ENCODE measurements around the gene PLD2. TPM values are rescaled to one million over a fixed set of nuclear protein-coding genes. Genes with fewer than 3 reads are reported as not detected.

PLD2 gene
- 14.2 and 15.8 TPM in 2 replicates for total RNA-seq

GRCh38 chr17:4806777-4807604 is at the start of gene PLD2:
TSS of gene PLD2 (plus strand) at chr17:4807152. CDS start at chr17:4807773, 621 bp downstream.

GRCh38 chr17:4771519-4772234 is 35.3 kb upstream of the PLD2 start, which contains the start of gene TM4SF5:
TSS of gene TM4SF5 (plus strand) at chr17:4771886. CDS start at chr17:4771923, 37 bp downstream.

GRCh38 chr17:4786106-4786511 is 20.8 kb upstream of the PLD2 start, which contains the start of gene VMO1:
TSS of gene VMO1 (minus strand) at chr17:4786364. CDS start at chr17:4786352, 12 bp downstream.

GRCh38 chr17:4788807-4789700 is 17.9 kb upstream of the PLD2 start, which contains the start of gene GLTPD2:
TSS of gene GLTPD2 (plus strand) at chr17:4788964. CDS start at chr17:4789012, 48 bp downstream.

GRCh38 chr17:4802228-4802627 is 4.7 kb upstream of the PLD2 start, which contains the start of gene C17orf114:
TSS of gene C17orf114 (minus strand) at chr17:4802328.

GRCh38 chr17:4833178-4833940 is 26.4 kb downstream of the PLD2 start, which contains the start of gene MINK1:
TSS of gene MINK1 (plus strand) at chr17:4833340. CDS start at chr17:4833584, 244 bp downstream.

Other genes starting within 250 kb of the PLD2 start
- gene GGT6, start 246.6 kb upstream of the PLD2 start, total RNA-seq: not detected in 2 replicates
- 0.28 and 0.37 TPM in 2 replicates for gene SMTNL2, start 222.6 kb upstream of the PLD2 start, total RNA-seq
- not detected in 2 replicates for gene ALOX15, start 165.5 kb upstream of the PLD2 start, total RNA-seq
- 9.0 and 11.9 TPM in 2 replicates for gene PELP1, start 103.0 kb upstream of the PLD2 start, total RNA-seq
- 2.1 and 3.2 TPM in 2 replicates for gene ARRB2, start 96.5 kb upstream of the PLD2 start, total RNA-seq
- 10.4 and 16.5 TPM in 2 replicates for gene MED11, start 75.7 kb upstream of the PLD2 start, total RNA-seq
- 0.09 and 0.14 TPM in 2 replicates for gene ZMYND15, start 67.3 kb upstream of the PLD2 start, total RNA-seq
- 1.8 and 2.1 TPM in 2 replicates for gene CXCL16, start 67.2 kb upstream of the PLD2 start, total RNA-seq
- not detected in 2 replicates for gene TM4SF5, start 35.3 kb upstream of the PLD2 start, total RNA-seq
- 0.74 and 3.3 TPM in 2 replicates for gene VMO1, start 20.8 kb upstream of the PLD2 start, total RNA-seq
- not detected in 2 replicates for gene GLTPD2, start 18.2 kb upstream of the PLD2 start, total RNA-seq
- gene PSMB6, start 11.0 kb upstream of the PLD2 start, total RNA-seq: 164 and 179 TPM in 2 replicates
- gene MINK1, start 26.2 kb downstream of the PLD2 start, total RNA-seq: 17.1 and 21.0 TPM in 2 replicates
- 4.3 and 6.1 TPM in 2 replicates for gene C17orf107, start 92.4 kb downstream of the PLD2 start, total RNA-seq
- gene CHRNE, start 95.9 kb downstream of the PLD2 start, total RNA-seq: 0.14 and 1.4 TPM in 2 replicates
- not detected in 2 replicates for gene GP1BA, start 125.1 kb downstream of the PLD2 start, total RNA-seq
- gene SLC25A11, start 132.9 kb downstream of the PLD2 start, total RNA-seq: 51.8 and 62.5 TPM in 2 replicates
- 12.2 and 15.3 TPM in 2 replicates for gene RNF167, start 133.1 kb downstream of the PLD2 start, total RNA-seq
- 381 and 445 TPM in 2 replicates for gene PFN1, start 141.4 kb downstream of the PLD2 start, total RNA-seq
- gene ENO3, start 144.0 kb downstream of the PLD2 start, total RNA-seq: 1.6 and 2.6 TPM in 2 replicates
- gene SPAG7, start 160.7 kb downstream of the PLD2 start, total RNA-seq: 50.8 and 60.6 TPM in 2 replicates
- 6.8 and 6.9 TPM in 2 replicates for gene CAMTA2, start 180.5 kb downstream of the PLD2 start, total RNA-seq
- gene INCA1, start 190.4 kb downstream of the PLD2 start, total RNA-seq: 0.37 and 0.57 TPM in 2 replicates
- gene KIF1C, start 190.8 kb downstream of the PLD2 start, total RNA-seq: 77.7 and 97.3 TPM in 2 replicates
- gene SLC52A1, start 228.3 kb downstream of the PLD2 start, total RNA-seq: 0.14 TPM in 1 of 2 replicates, not detected in the other